ENCODE measurements around the gene SLC37A1. TPM values are rescaled to one million over a fixed set of nuclear protein-coding genes. Genes with fewer than 3 reads are reported as not detected.

The SLC37A1 gene
- total and polyA plus RNA-seq, 9 of the 15 experiments (the other 6 are each of a cell fraction or from before 2014, with no cell fraction given) = 0.06 to 3.4 (median 0.40) TPM

- TF ChIP-seq ZNF707 (CRISPR knock-in tag; conservative IDR thresholded peaks at IDR 0.05) = no peak
- no peak for TF ChIP-seq SLC30A9 (CRISPR knock-in tag; IDR thresholded peaks at IDR 0.05)
- 0 out of 2 replicates have a peak, but pooled peaks have one; percentile 47 for TF ChIP-seq BACH1 (tag; IDR thresholded peaks at IDR 0.05)
- no peak for TF ChIP-seq EWSR1 (IDR thresholded peaks at IDR 0.05; ENCODE audit: borderline replicate concordance, low read depth, partially characterized antibody)
- TF ChIP-seq HBP1 (CRISPR knock-in tag; IDR thresholded peaks at IDR 0.05) = no peak
- no peak for TF ChIP-seq CLOCK (CRISPR knock-in tag; IDR thresholded peaks at IDR 0.05; ENCODE audit: borderline replicate concordance)
- peak; percentile 39; the same call in 1 of the 2 replicates for TF ChIP-seq DEAF1 (CRISPR knock-in tag; IDR thresholded peaks at IDR 0.05)
- no peak for TF ChIP-seq HMGN3 (IDR thresholded peaks at IDR 0.05; ENCODE audit: borderline replicate concordance, extremely low read depth, insufficient read length, low read depth, low read length)
- TF ChIP-seq ZNF431 (CRISPR knock-in tag; IDR thresholded peaks at IDR 0.05) = no peak
- no peak for TF ChIP-seq SMAD2 (IDR thresholded peaks at IDR 0.05; ENCODE audit: low read depth, low read length)
- TF ChIP-seq DMBX1 (CRISPR knock-in tag; IDR thresholded peaks at IDR 0.05; ENCODE audit: borderline replicate concordance) = peak; percentile 39; the same call in 1 of the 2 replicates
- TF ChIP-seq PHTF2 (CRISPR knock-in tag; IDR thresholded peaks at IDR 0.05) = no peak
- no peak for TF ChIP-seq POLR3G (IDR thresholded peaks at IDR 0.05; ENCODE audit: extremely low read depth, insufficient read length, insufficient replicate concordance)
- no peak for TF ChIP-seq THRAP3 (IDR thresholded peaks at IDR 0.05; ENCODE audit: borderline replicate concordance)
- no peak for TF ChIP-seq GTF2F1 (IDR thresholded peaks at IDR 0.05; ENCODE audit: low read depth, low read length)
- no peak for TF ChIP-seq NEUROD1 (IDR thresholded peaks at IDR 0.05; ENCODE audit: borderline replicate concordance, low read depth, low read length, partially characterized antibody)
- TF ChIP-seq PRMT5 (CRISPR knock-in tag; IDR thresholded peaks at IDR 0.05) = no peak
- no peak for TF ChIP-seq CREB3L1 (IDR thresholded peaks at IDR 0.05; ENCODE audit: borderline replicate concordance, low read depth)
- no peak for TF ChIP-seq NR3C1 (CRISPR knock-in tag; IDR thresholded peaks at IDR 0.05)
- TF ChIP-seq TSC22D4 (tag; IDR thresholded peaks at IDR 0.05) = no peak
Observed at GRCh38 chr21:42467140-42467983, 46.3 kb upstream of the SLC37A1 start (continued).

Data from K562 (cell line).